Esophagus muscularis mucosa (tissue), 4 donors: ENCODE data around the gene ARL8B. TPM values are rescaled to one million over a fixed set of nuclear protein-coding genes. Genes with fewer than 3 reads are reported as not detected.

Experiments used
- DNase-seq: peaks from one replicate; pipeline ENCODE4 v3.0.0-alpha.2; 2017; ENCODE audit errors: extremely low spot score
- H3K27ac ChIP-seq, 4 donors: fragments of 200-600 bp; sonication (generic); replicated peaks in 1 of 4; 1 replicate in 3 of 4; 2 replicates in 1 of 4; pipeline ENCODE4 v1.5.1; 2016 to 2019; ENCODE audit warnings: mild to moderate bottlenecking in 1 of 4
- H3K27me3 ChIP-seq, 4 donors: fragments of 200-600 bp; sonication (generic); one replicate each; pipeline versions ENCODE4 v1.5.1 to v1.6.0; 2016 to 2019
- H3K36me3 ChIP-seq, 4 donors: fragments of 200-600 bp; sonication (generic); one replicate each; pipeline ENCODE4 v1.5.1; 2016 to 2019
- H3K4me1 ChIP-seq, 4 donors: fragments of 200-600 bp; sonication (generic); one replicate each; pipeline ENCODE4 v1.5.1; 2016 to 2019
- H3K4me3 ChIP-seq, 4 donors: fragments of 200-600 bp; sonication (generic); 1 replicate in 2 of 4; 2 replicates in 2 of 4; pipeline ENCODE4 v1.5.1; 2016 to 2019; ENCODE audit warnings: mild to moderate bottlenecking in 4 of 4, moderate library complexity in 1 of 4
- H3K9me3 ChIP-seq, 4 donors: fragments of 200-600 bp; sonication (generic); 1 replicate in 3 of 4; 2 replicates in 1 of 4; pipeline ENCODE4 v1.5.1; 2016 to 2019
- EP300 ChIP-seq: sonication (generic); formaldehyde crosslinking; IDR thresholded peaks from one replicate; pipeline ENCODE4 v1.6.1; 2017; ENCODE audit warnings: antibody characterized with exemption
- POLR2A ChIP-seq: fragments of 450-650 bp; IDR thresholded peaks from one replicate; pipeline ENCODE4 v1.6.1; 2017; ENCODE audit warnings: antibody characterized with exemption, moderate library complexity, mild to moderate bottlenecking, low read depth
- POLR2AphosphoS5 ChIP-seq, 2 donors: sonication (generic); formaldehyde crosslinking; IDR thresholded peaks; one replicate each; pipeline ENCODE4 v1.6.1; 2017; ENCODE audit warnings: antibody characterized with exemption in 2 of 2
- WGBS: methylation state at CpG from one replicate; pipeline ENCODE4 v1.1.5; 2018; 5-methylcytosine and 5-hydroxymethylcytosine counted together
- intact Hi-C: fragments of 100-400 bp; cut with DNase I; formaldehyde crosslinking; loops from one replicate; pipeline ENCODE4 v1.15.1; 2023
- total RNA-seq, 4 donors: library from RNA; depleted of rRNA; stranded (reverse); fragments of >200 nt; gene quantifications; one replicate each; pipeline versions ENCODE4 v1.1.0 to v1.2.1, GENCODE V29; 2016
- TF ChIP-seq, protein P1 (sequence below), 3 experiments: fragments of 200-600 bp in 2 of 3; fragments of 450-650 bp in 1 of 3; sonication (generic) in 2 of 3; IDR thresholded peaks; one replicate each; pipeline ENCODE4 v1.5.1; 2017 to 2019; ENCODE audit warnings: antibody characterized with exemption in 3 of 3, mild to moderate bottlenecking in 2 of 3, moderate library complexity in 1 of 3

Gene ARL8B
- total RNA-seq, 4 donors from 2014 or later = 40.6 to 47.1 (median 43.8) TPM

DNA sequence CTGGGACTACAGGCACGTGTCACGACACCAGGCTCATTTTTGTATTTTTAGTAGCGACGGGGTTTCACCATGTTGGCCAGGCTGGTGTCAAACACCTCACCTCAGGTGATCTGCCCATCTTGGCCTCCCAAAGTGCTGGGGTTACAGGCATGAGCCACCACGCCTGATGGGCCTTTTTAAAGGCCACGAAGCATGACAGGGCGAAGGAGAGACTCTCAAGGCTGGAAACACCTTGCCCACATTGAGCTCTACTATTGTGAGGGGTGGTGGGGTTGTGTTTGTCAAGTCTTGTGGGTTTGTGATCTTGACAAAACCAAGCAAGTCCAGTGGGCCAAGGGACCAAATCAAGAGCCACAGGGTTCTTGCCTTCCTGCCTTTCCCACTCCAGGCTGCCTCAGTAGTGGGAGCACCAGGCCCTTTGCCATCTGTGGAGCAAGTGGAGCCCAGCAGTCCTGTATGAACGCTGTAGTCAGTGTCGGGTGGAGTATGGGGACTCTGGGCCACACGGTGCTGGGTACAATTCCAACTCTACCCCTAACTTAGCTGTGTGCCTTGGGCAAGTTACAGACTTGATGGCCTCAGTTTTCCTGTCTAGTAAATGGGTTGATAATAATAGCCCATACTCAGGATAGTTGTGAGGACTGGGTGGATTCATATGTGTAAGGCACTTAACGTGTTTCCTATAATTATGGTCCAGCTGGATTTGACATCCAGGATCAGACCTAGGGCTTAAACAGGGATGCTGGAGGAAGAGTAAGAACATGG lies 98.8 kb downstream of the ARL8B start:
- Histone ChIP-seq H3K27ac (no peak overlapping the region), H3K4me1 (peaks cover 6 to 19% (median 17%) of the 10 kb centered on the region in 4 donors), H3K9me3 (no peaks in the 10 kb centered on the region), H3K27me3 (no peaks in the 10 kb centered on the region), H3K36me3 (peaks cover 14 to 37% (median 25%) of the 10 kb centered on the region in 4 donors), H3K4me3 (no peak overlapping the region)
- intact Hi-C loops = no loop called here
- no peak for DNase-seq
- TF ChIP-seq EP300 = no peak
- no peak for TF ChIP-seq POLR2AphosphoS5 (IDR thresholded peaks at IDR 0.05)
- TF ChIP-seq POLR2A = no peak
- TF ChIP-seq, protein P1, sequence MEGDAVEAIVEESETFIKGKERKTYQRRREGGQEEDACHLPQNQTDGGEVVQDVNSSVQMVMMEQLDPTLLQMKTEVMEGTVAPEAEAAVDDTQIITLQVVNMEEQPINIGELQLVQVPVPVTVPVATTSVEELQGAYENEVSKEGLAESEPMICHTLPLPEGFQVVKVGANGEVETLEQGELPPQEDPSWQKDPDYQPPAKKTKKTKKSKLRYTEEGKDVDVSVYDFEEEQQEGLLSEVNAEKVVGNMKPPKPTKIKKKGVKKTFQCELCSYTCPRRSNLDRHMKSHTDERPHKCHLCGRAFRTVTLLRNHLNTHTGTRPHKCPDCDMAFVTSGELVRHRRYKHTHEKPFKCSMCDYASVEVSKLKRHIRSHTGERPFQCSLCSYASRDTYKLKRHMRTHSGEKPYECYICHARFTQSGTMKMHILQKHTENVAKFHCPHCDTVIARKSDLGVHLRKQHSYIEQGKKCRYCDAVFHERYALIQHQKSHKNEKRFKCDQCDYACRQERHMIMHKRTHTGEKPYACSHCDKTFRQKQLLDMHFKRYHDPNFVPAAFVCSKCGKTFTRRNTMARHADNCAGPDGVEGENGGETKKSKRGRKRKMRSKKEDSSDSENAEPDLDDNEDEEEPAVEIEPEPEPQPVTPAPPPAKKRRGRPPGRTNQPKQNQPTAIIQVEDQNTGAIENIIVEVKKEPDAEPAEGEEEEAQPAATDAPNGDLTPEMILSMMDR (IDR thresholded peaks at IDR 0.05) = no peak
- WGBS = 92% methylated on average over 10 of the region's 11 CpGs

DNA sequence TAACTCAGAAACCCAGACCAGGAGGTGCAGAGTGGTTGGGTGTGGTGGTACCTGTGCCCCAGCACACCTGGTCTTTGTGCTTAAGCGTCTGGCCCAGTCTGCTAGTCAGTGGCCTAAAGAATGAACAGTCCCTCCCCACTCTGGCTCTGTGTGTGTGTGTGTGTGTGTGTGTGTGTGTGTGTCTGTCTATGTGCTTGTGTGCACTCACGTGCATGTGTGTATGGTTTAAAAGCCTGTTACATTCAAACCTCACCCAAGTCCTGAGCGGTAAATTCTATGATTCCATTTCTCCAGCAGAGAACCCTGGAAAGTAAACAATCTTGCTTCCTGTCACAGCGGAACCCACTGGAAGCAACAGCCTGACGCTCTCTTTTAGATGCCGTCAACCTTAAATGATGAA lies 99.6 kb downstream of the ARL8B start:
- H3K9me3 ChIP-seq = no peaks in the 10 kb centered on the region
- no peaks in the 10 kb centered on the region for H3K27me3 ChIP-seq
- peaks cover 6 to 19% (median 17%) of the 10 kb centered on the region in 4 donors for H3K4me1 ChIP-seq
- TF ChIP-seq POLR2AphosphoS5 (IDR thresholded peaks at IDR 0.05) (no peak), EP300 (no peak), POLR2A (no peak)
- TF ChIP-seq, protein P1 (IDR thresholded peaks at IDR 0.05) = no peak
- peaks cover 6 to 28% (median 18%) of the 10 kb centered on the region in 4 donors for H3K36me3 ChIP-seq
- H3K27ac ChIP-seq = no peak overlapping the region
- 57% methylated on average over 6 of the region's 6 CpGs for WGBS
- DNase-seq = no peak
- intact Hi-C loops = no loop called here
- H3K4me3 ChIP-seq = no peak overlapping the region

DNA sequence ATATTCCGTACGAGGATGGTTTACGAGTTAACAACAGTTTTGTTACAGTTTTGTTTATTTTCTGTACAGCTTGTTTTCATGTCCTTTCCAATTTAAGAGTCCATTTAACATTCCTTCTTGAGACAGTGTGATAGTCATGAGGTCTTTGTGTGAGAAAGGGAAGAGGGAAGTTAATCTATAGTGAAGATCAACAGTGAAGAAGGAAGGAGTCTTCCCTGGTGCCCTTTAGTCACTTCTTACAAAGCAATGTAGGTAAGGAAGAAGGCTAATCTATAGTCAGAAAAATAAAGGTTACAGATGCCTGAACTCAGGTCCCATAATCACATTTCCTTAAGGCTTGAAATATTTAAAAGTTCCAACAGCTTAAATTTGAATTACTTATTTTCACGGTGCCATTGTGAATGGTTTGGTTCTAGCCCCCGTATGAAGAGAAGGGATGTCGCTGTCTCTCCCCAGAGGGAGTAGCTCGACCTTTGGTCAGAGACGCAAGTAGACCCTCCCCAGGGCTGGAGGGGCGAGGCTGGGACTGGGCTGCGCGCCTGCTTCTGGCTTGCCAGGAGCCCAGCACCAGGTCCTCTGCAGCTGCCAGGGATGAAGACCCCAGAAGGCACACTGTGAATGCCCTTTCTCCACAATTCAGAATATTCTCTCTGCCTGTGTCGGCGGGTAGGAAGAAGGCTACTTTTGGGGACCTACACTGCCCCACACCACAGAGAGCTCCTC lies 100.4 kb downstream of the ARL8B start:
- H3K27ac ChIP-seq = no peak overlapping the region
- no peaks in the 10 kb centered on the region for H3K9me3 ChIP-seq
- H3K4me1 ChIP-seq = peaks cover 6 to 19% (median 17%) of the 10 kb centered on the region in 4 donors
- H3K27me3 ChIP-seq = no peaks in the 10 kb centered on the region
- intact Hi-C loops = no loop called here
- peaks cover 0 to 21% (median 11%) of the 10 kb centered on the region in 4 donors for H3K36me3 ChIP-seq
- no peak for DNase-seq
- no peak overlapping the region for H3K4me3 ChIP-seq
- no peak for TF ChIP-seq POLR2A
- TF ChIP-seq, protein P1 (IDR thresholded peaks at IDR 0.05) = no peak
- no peak for TF ChIP-seq POLR2AphosphoS5 (IDR thresholded peaks at IDR 0.05)
- no peak for TF ChIP-seq EP300
- 91% methylated on average over 13 of the region's 13 CpGs for WGBS

DNA sequence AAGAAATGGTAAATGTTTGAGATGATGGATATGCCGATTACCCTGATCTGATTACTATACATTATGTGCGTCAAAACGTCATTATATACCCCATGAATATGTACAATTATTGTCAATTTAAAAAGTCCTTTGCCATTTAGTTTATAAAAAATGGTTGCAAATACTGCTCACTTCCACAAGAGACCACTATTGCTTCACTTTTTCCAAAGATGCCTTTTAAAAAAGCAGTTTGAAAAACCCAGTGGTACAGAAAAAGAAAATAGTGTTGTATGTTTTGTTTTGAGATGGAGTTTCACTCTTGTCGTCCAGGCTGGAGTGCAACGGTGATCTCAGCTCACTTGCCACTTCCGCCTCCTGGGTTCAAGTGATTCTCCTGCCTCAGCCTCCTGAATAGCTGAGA lies 104.7 kb downstream of the ARL8B start:
- no peak for DNase-seq
- H3K27me3 ChIP-seq = peaks cover 0 to 4% (median 0%) of the 10 kb centered on the region in 4 donors
- no peak overlapping the region for H3K4me3 ChIP-seq

More for the DNA sequence above, 104.7 kb downstream of the ARL8B start:
- H3K4me1 ChIP-seq = no peaks in the 10 kb centered on the region
- no peaks in the 10 kb centered on the region for H3K9me3 ChIP-seq
- H3K36me3 ChIP-seq = no peaks in the 10 kb centered on the region
- intact Hi-C loops = no loop called here
- TF ChIP-seq POLR2A (no peak), POLR2AphosphoS5 (IDR thresholded peaks at IDR 0.05) (no peak), EP300 (no peak)
- TF ChIP-seq, protein P1 (IDR thresholded peaks at IDR 0.05) = peak; percentile 24 to 36 (median 30)
- WGBS = 41% methylated on average over 6 of the region's 6 CpGs
- H3K27ac ChIP-seq = no peak overlapping the region
